ENCODE measurements around the gene CEACAM4. TPM values are rescaled to one million over a fixed set of nuclear protein-coding genes. Genes with fewer than 3 reads are reported as not detected.

The CEACAM4 gene
- polyA plus RNA-seq, 3 donors = 0.55 to 2.7 (median 2.5) TPM

- 40 to 48% (median 43%) methylated on average over 4 of the region's 4 CpGs for WGBS, 3 donors
- H3K27ac ChIP-seq (ENCODE audit: low read depth, low read length) = no peak overlapping the region
These were observed 5.6 kb downstream of the CEACAM4 start for GRCh38 chr19:41621226-41621625.

- WGBS, 3 donors = 54 to 61% (median 60%) methylated on average over 5 of the region's 5 CpGs
These were observed 6.7 kb downstream of the CEACAM4 start for GRCh38 chr19:41620171-41620570.

GRCh38 chr19:41619018-41619556, 7.8 kb downstream of the CEACAM4 start:
- no peak overlapping the region for H3K27ac ChIP-seq (ENCODE audit: low read depth, low read length)
- 26 to 38% (median 26%) methylated on average over 7 of the region's 7 CpGs for WGBS, 3 donors

More at GRCh38 chr19:41620171-41620570, 6.7 kb downstream of the CEACAM4 start:
- H3K27ac ChIP-seq (ENCODE audit: low read depth, low read length) = no peak overlapping the region

- 75 to 81% (median 81%) methylated on average over 9 of the region's 9 CpGs for WGBS, 3 donors
- H3K27ac ChIP-seq (ENCODE audit: low read depth, low read length) = no peak overlapping the region
These were observed 8.7 kb downstream of the CEACAM4 start for GRCh38 chr19:41617941-41618730.

GRCh38 chr19:41616792-41617621, 9.9 kb downstream of the CEACAM4 start:
- H3K27ac ChIP-seq (ENCODE audit: low read depth, low read length) = no peak overlapping the region
- 35 to 43% (median 37%) methylated on average over 9 of the region's 9 CpGs for WGBS, 3 donors

- 81 to 84% (median 83%) methylated on average over 4 of the region's 4 CpGs for WGBS, 3 donors
These were observed 11.7 kb downstream of the CEACAM4 start for GRCh38 chr19:41615207-41615606.

GRCh38 chr19:41612483-41612882, 14.4 kb downstream of the CEACAM4 start:
- no peak overlapping the region for H3K27ac ChIP-seq (ENCODE audit: low read depth, low read length)
- WGBS, 3 donors = 48 to 64% (median 57%) methylated on average over 4 of the region's 4 CpGs

More at GRCh38 chr19:41615207-41615606, 11.7 kb downstream of the CEACAM4 start:
- no peak overlapping the region for H3K27ac ChIP-seq (ENCODE audit: low read depth, low read length)

GRCh38 chr19:41610789-41611188, 16.1 kb downstream of the CEACAM4 start:
- H3K27ac ChIP-seq (ENCODE audit: low read depth, low read length) = no peak overlapping the region

- no peak overlapping the region for H3K27ac ChIP-seq (ENCODE audit: low read depth, low read length)
- 64 to 87% (median 78%) methylated on average over 1 of the region's 1 CpG for WGBS, 3 donors
These were observed 19.2 kb downstream of the CEACAM4 start for GRCh38 chr19:41607668-41608067.

- 85 to 93% (median 86%) methylated on average over 5 of the region's 5 CpGs for WGBS, 3 donors
- H3K27ac ChIP-seq (ENCODE audit: low read depth, low read length) = no peak overlapping the region
These were observed 20.5 kb downstream of the CEACAM4 start for GRCh38 chr19:41606215-41606837.

GRCh38 chr19:41604831-41605230, 22.0 kb downstream of the CEACAM4 start:
- WGBS, 3 donors = 32 to 57% (median 39%) methylated on average over 3 of the region's 3 CpGs
- H3K27ac ChIP-seq (ENCODE audit: low read depth, low read length) = no peak overlapping the region

GRCh38 chr19:41601771-41602170, 25.1 kb downstream of the CEACAM4 start:
- WGBS, 3 donors = 55 to 68% (median 58%) methylated on average over 4 of the region's 4 CpGs
- no peak overlapping the region for H3K27ac ChIP-seq (ENCODE audit: low read depth, low read length)

- H3K27ac ChIP-seq (ENCODE audit: low read depth, low read length) = no peak overlapping the region
- WGBS, 3 donors = 35 to 59% (median 50%) methylated on average over 6 of the region's 6 CpGs
These were observed 27.5 kb downstream of the CEACAM4 start for GRCh38 chr19:41599175-41599966.

- 6 to 10% (median 6%) methylated on average over 10 of the region's 10 CpGs for WGBS, 3 donors
- no peak overlapping the region for H3K27ac ChIP-seq (ENCODE audit: low read depth, low read length)
These were observed 29.3 kb downstream of the CEACAM4 start for GRCh38 chr19:41597600-41598041.

- WGBS, 3 donors = 31 to 45% (median 41%) methylated on average over 3 of the region's 3 CpGs
- no peak overlapping the region for H3K27ac ChIP-seq (ENCODE audit: low read depth, low read length)
These were observed 31.0 kb downstream of the CEACAM4 start for GRCh38 chr19:41595890-41596280.

GRCh38 chr19:41595258-41595889, 31.5 kb downstream of the CEACAM4 start:
- 22 to 25% (median 23%) methylated on average over 4 of the region's 4 CpGs for WGBS, 3 donors

GRCh38 chr19:41591951-41592562, 34.8 kb downstream of the CEACAM4 start:
- H3K27ac ChIP-seq (ENCODE audit: low read depth, low read length) = no peak overlapping the region
- 48 to 50% (median 49%) methylated on average over 5 of the region's 5 CpGs for WGBS, 3 donors

More at GRCh38 chr19:41595258-41595889, 31.5 kb downstream of the CEACAM4 start:
- no peak overlapping the region for H3K27ac ChIP-seq (ENCODE audit: low read depth, low read length)
